NCI-H2171 (cell line): ENCODE data around the gene SLC51B.
"Not testable (repeated sequence)": the region's sequence is repeated elsewhere in the genome, so short reads cannot be mapped to it uniquely, and the experiment has no call there.

ENCODE experiments used
- DNase-seq: peaks from one replicate; lab custom pipeline; 2025; lab: John Stamatoyannopoulos, UW

SLC51B gene

GRCh38 chr15:65066635-65067316, 21.6 kb downstream of the SLC51B start:
- DNase-seq = no peak

DNA sequence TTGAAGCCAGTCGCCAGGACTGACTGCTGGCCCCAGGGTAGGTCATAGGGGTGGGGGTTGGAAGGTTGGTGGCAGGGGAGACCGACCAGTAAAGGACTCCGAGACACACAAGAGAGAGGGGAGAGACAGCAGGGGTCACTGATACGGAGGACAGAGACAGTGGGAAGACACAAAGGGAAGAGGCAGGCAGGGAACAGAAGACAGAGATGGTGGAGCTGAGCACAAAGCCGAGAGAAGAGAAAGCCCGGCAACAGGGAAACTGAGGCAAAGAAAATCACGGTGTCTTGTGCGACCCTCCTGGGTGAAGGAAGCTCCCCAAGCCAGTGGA, 22.1 kb downstream of the SLC51B start:
- no peak for DNase-seq

- DNase-seq = no peak
These were observed 22.6 kb downstream of the SLC51B start, which contains the start of gene RASL12 for GRCh38 chr15:65067645-65068402. Gene RASL12 (minus strand): TSS chr15:65067991. CDS start chr15:65067835, 156 bp downstream.

DNA sequence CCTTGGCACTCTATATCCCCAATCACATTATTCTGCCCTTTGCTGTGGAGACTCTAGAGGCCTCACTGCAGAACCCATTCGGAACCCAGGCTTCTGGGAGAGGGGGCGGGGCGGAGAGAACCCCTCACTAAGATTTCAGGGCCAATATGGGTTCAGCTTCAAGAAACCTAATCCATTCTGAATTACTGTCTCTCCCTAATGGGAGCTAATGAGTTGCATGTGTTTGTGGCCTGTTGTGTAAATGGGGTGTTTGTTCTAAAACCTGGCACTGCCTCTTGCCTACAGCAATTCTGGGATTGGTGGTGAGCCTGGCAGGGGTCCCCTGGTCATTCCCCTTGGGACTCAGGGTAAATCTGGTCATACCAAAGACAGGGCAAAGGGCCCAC, 23.2 kb downstream of the SLC51B start:
- no peak for DNase-seq

DNA sequence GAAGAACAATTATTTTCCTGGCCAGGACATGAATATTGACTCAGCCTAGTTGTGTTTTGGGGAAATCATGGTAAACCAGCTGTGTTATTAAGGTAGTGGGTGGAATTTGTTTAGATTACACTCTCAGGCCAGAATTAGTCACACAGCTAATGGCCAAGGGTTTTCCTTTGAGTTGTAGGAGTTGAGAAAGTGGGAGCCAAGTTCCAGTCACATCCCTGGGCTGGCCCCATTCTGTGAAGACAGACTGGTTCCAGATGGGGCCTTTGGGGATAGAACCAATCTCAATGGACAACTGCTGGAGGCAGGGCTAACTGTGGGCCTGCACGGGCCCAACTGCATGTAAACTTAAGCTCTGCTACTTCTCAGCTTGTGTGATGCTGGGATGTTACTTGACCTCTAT, 24.0 kb downstream of the SLC51B start:
- DNase-seq = no peak

DNA sequence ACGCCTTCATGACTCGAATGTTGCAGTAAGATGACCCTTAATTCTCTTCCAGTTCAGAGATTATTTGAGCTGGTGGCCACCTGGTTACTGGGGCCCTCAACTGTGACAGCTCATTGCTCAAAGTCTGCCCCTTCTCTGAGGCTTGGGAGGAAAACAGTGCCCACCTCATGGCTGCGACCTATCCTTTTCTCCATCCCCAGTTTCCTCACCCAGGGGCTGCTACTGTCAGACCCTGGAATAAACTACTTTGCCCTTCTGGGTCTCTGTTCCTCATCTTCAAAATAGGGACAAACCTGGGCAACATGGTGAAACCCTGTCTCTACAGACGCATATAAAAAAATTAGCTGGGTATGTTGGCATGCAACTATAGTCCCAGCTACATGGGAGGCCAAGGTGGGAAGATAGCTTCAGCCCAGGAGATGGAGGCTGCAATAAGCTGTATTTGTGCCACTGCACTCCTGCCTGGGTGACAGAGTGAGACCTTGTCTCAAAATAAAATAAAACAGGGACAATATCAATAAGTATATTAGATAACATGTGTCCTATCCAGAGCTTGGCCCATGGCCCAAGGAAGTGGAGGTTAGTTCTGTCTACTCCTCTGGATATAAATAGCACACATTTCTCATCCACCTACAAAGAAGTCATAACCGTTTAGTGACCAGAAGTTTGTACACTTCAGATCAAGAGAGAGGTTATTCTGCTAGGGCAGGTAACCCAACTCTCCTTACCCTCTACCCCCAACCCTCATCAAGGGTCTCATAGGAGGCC, 24.8 kb downstream of the SLC51B start:
- DNase-seq = no peak

- DNase-seq = no peak
These were observed 26.2 kb downstream of the SLC51B start for GRCh38 chr15:65071381-65071811.

DNA sequence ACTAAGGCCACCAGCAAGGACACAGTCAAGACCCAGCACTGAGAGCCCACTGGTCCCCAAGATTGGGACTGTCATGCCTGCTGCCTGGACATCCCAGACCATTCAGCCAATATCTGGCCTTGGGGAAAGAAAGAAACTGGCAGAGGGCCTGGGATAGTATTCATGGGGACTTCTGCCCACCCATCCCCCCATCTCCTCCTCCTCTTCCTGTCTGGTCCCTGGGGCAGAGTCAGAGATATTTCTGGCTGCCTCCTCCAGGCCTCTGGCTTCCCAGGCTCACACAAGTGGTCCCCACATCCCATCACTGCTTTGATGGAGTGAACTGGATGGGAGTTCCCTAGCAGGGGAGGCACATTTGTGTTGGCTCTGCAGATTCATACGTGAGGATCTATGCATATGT, 26.8 kb downstream of the SLC51B start:
- DNase-seq = no peak

- no peak for DNase-seq
These were observed 27.4 kb downstream of the SLC51B start for GRCh38 chr15:65072617-65073016.

DNA sequence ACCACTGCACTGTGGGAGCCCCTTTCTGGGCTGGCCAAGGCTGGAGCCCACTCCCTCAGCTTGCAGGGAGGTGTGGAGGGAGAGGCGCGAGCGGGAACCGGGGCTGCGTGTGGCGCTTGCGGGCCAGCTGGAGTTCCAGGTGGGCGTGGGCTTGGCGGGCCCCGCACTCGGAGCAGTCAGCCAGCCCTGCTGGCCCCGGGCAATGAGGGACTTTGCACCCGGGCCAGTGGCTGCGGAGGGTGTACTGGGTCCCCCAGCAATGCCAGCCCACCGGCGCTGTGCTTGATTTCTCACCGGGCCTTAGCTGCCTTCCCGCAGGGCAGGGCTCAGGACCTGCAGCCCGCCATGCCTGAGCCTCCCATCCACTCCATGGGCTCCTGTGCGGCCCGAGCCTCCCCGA, 29.8 kb downstream of the SLC51B start:
- DNase-seq = not testable (repeated sequence)

DNA sequence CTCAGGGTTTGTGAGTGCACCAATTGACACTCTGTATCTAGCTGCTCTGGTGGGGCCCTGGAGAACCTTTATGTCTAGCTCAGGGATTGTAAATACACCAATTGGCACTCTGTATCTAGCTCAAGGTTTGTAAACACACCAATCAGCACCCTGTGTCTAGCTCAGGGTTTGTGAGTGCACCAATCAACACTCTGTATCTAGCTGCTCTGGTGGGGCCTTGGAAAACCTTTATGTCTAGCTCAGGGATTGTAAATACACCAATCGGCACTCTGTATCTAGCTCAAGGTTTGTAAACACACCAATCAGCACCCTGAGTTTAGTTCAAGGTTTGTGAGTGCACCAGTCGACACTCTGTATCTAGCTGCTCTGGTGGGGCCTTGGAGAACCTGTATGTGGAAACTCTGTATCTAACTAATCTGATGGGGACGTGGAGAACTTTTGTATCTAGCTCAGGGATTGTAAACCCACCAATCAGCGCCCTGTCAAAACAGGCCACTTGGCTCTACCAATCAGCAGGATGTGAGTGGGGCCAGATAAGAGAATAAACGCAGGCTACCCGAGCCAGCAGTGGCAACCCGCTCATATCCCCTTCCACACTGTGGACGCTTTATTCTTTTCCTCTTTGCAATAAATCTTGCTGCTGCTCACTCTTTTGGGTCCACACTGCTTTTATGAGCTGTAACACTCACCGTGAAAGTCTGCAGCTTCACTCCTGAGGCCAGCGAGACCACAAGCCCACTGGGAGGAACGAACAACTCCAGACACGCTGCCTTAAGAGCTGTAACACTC, 30.6 kb downstream of the SLC51B start:
- DNase-seq = not testable (repeated sequence)

GRCh38 chr15:65076486-65077290, 31.5 kb downstream of the SLC51B start, which contains the start of gene KBTBD13:
Gene KBTBD13 (plus strand): TSS chr15:65076746. CDS start chr15:65076816, 70 bp downstream.
- no peak for DNase-seq

- DNase-seq = no peak
These were observed 32.2 kb downstream of the SLC51B start for GRCh38 chr15:65077291-65077980.

DNA sequence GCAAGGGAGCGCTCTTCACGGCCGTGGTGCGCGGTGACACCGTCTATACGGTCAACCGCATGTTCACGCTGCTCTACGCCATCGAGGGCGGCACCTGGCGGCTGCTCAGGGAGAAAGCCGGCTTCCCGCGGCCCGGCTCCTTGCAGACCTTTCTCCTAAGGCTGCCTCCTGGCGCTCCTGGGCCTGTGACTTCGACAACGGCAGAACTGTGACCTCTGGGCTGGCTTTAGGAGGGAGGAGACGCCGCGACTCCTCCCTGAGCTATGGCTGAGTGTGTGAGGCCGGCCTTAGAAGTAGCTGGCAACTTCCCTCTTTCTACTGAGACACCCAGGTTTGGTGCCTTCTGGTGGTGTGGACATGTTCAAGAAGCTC, 32.8 kb downstream of the SLC51B start:
- no peak for DNase-seq

DNA sequence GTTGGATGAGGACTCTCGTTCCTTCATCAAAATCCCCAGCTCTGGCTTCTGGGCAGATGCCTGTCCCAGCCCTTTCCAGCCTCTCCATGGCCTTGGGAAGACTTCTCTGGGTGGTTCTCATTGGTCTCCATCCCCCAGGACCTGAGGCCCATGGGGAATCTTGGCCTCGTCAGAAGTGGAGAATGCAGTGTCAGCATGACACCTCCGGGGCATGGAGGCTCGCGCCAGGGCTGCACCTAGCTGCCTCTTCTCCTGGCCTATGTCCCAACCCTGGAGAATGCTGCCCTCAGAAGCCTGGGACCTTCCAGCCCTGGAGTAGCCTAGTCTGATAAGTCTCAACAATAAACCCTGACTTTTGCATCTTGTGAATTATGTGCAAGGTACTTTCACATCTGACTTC, 34.4 kb downstream of the SLC51B start:
- DNase-seq = no peak

DNA sequence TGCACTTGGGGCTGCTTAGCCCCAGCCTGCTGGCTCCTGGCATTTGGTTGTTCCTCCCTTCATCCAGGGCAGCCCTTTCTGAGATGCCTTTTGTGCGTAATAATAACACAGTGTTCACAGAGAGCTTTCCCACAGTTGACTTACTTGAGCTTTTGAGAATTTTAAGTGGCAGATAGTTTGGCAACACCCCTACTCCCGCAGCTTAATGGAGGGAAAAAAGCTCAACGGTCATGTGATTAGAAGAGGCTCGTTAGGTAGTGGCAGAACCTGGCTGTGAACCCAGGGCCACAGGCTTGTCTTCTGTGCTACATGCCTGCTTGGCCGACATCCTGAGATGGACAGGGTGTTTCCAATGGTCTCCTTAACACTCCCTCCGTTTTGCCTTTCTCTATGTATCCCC, 36.1 kb downstream of the SLC51B start:
- DNase-seq = no peak

DNA sequence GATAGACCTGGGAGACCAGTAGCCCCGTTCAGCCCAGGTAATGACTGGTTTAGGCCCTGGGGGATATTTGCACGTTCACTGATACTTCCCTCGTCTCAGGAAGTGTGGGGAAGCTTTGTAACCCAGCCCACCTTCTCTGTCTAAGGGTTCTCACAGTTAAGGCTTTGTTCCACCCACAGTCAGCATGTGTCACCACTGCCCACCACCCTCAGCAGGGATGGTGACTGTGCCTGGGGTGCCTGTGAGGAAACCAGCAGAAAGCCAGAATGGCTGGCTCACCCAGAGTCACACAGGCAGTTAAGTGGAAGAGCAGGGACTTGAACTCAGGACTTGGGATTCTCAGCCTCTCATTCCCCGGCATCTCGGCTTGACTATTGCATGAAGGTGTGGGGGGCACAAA, 36.6 kb downstream of the SLC51B start:
- no peak for DNase-seq

- no peak for DNase-seq
These were observed 37.2 kb downstream of the SLC51B start for GRCh38 chr15:65082303-65082953.

DNA sequence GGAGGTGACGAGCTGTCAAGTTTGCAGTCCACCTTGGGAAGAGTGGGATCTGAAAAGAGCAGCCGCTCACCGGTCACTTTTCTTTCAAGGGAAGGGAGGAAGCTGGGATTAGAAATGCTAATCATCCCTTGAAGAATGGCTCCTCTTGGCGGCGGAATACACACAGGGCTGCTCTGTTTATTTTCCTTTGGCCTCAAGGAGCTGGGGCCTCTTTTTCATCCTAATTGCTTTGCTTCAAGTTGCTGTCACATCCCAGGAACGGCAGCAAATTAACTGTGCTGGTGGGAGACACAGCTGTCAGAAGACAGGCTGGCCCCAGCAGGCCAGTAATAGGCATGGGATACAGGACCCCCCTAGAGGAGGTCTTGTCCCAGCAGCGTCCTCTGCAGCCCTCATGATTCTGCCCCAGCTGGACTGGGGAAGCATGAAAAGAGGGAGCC, 38.1 kb downstream of the SLC51B start:
- no peak for DNase-seq
